HL-60 (cell line): ENCODE data around the gene GCK.

Source experiments
- DNase-seq, 2 experiments: peaks; one replicate each; pipeline ENCODE4 v3.0.0-alpha.2; 2010 to 2020; ENCODE audit warnings: low read depth in 1 of 2, low spot score in 1 of 2
- H3K27ac ChIP-seq: fragments of 250-450 bp; sonication (Bioruptor Pico); replicated peaks from 2 replicates; pipeline ENCODE4 v1.5.1; 2020; ENCODE audit warnings: mild to moderate bottlenecking, moderate library complexity
- H3K27me3 ChIP-seq: fragments of 250-450 bp; sonication (Bioruptor Pico); 2 replicates; pipeline ENCODE4 v1.5.1; 2021; ENCODE audit warnings: mild to moderate bottlenecking, moderate library complexity; ENCODE audit not compliant: insufficient read depth, poor library complexity, severe bottlenecking
- H3K4me3 ChIP-seq: replicated peaks from 2 replicates; pipeline ENCODE4 v1.5.1; 2011; ENCODE audit warnings: mild to moderate bottlenecking, control low read depth, low read length; ENCODE audit not compliant: insufficient read depth
- CTCF ChIP-seq: IDR thresholded peaks from one replicate; pipeline ENCODE4 v1.5.1; 2011; ENCODE audit warnings: low read length, control low read depth, inconsistent platforms; ENCODE audit not compliant: insufficient read depth
- GABPA ChIP-seq: IDR thresholded peaks from 2 replicates; pipeline ENCODE4 v1.6.1; 2012; ENCODE audit warnings: low read depth
- POLR2AphosphoS5 ChIP-seq: IDR thresholded peaks from 2 replicates; pipeline ENCODE4 v1.6.1; 2012; ENCODE audit warnings: low read depth
- REST ChIP-seq: IDR thresholded peaks from 2 replicates; pipeline ENCODE4 v1.6.1; 2012; ENCODE audit warnings: low read depth; ENCODE audit not compliant: insufficient replicate concordance
- SPI1 ChIP-seq: IDR thresholded peaks from 2 replicates; pipeline ENCODE4 v1.6.1; 2012; ENCODE audit warnings: low read depth, mild to moderate bottlenecking, borderline replicate concordance

GCK gene

GRCh38 chr7:44188480-44189225 is 586 bp downstream of the GCK start:
- no peak for DNase-seq
- H3K4me3 ChIP-seq, result no peak overlapping the region
- no peaks in the 10 kb centered on the region for H3K27me3 ChIP-seq
- H3K27ac ChIP-seq, result no peak overlapping the region
- TF ChIP-seq SPI1 (no peak), REST (no peak), POLR2AphosphoS5 (no peak), GABPA (no peak), CTCF (no peak)

- DNase-seq, result no peak
- Histone ChIP-seq H3K27me3 (no peaks in the 10 kb centered on the region), H3K27ac (no peak overlapping the region), H3K4me3 (no peak overlapping the region)
- TF ChIP-seq SPI1 (no peak), GABPA (no peak), CTCF (no peak), REST (no peak), POLR2AphosphoS5 (no peak)
These were observed 1.4 kb downstream of the GCK start for GRCh38 chr7:44187636-44188416.

GRCh38 chr7:44186736-44187135 is 2.5 kb downstream of the GCK start:
- no peak overlapping the region for H3K27ac ChIP-seq
- TF ChIP-seq POLR2AphosphoS5 (no peak), CTCF (no peak), GABPA (no peak), SPI1 (no peak), REST (no peak)

More at GRCh38 chr7:44186736-44187135, 2.5 kb downstream of the GCK start:
- peak in 1 of 2 experiments; percentile 17 for DNase-seq
- no peak overlapping the region for H3K4me3 ChIP-seq
- H3K27me3 ChIP-seq, result no peaks in the 10 kb centered on the region
